ENCODE measurements around the gene RBM39.
"Not testable (repeated sequence)": the region's sequence is repeated elsewhere in the genome, so short reads cannot be mapped to it uniquely, and the experiment has no call there.

The RBM39 gene

GRCh38 chr20:35704514-35705261 lies 37.4 kb downstream of the RBM39 start:
- DNase-seq (ENCODE audit: low spot score), result no peak

GRCh38 chr20:35702824-35703695 lies 39.0 kb downstream of the RBM39 start:
- DNase-seq (ENCODE audit: low spot score), result no peak

- no peak for DNase-seq (ENCODE audit: low spot score)
Measured at GRCh38 chr20:35702051-35702823, 39.8 kb downstream of the RBM39 start.

- DNase-seq (ENCODE audit: low spot score), result no peak
Measured at GRCh38 chr20:35700625-35701148, 41.4 kb downstream of the RBM39 start.

GRCh38 chr20:35699957-35700624 lies 42.0 kb downstream of the RBM39 start:
- DNase-seq (ENCODE audit: low spot score), result no peak

GRCh38 chr20:35699127-35699956 lies 42.7 kb downstream of the RBM39 start, which contains the start of the genes NFS1 and ROMO1:
Gene NFS1 (minus strand): TSS chr20:35699352. CDS start chr20:35699288, 64 bp downstream.
Gene ROMO1 (plus strand): TSS chr20:35699405. CDS start chr20:35699633, 228 bp downstream.
- DNase-seq (ENCODE audit: low spot score), result peak; percentile 80

- DNase-seq (ENCODE audit: low spot score), result no peak
Measured at GRCh38 chr20:35698298-35699126, 43.5 kb downstream of the RBM39 start.

GRCh38 chr20:35697696-35698297 lies 44.3 kb downstream of the RBM39 start:
- DNase-seq (ENCODE audit: low spot score), result no peak

- DNase-seq (ENCODE audit: low spot score), result no peak
Measured at GRCh38 chr20:35695978-35696377, 46.1 kb downstream of the RBM39 start.

GRCh38 chr20:35695245-35695749 lies 46.8 kb downstream of the RBM39 start:
- DNase-seq (ENCODE audit: low spot score), result no peak

- DNase-seq (ENCODE audit: low spot score), result no peak
Measured at GRCh38 chr20:35690265-35690664, 51.8 kb downstream of the RBM39 start.

- not testable (repeated sequence) for DNase-seq (ENCODE audit: low spot score)
Measured at GRCh38 chr20:35686872-35687271, 55.2 kb downstream of the RBM39 start.

GRCh38 chr20:35685368-35685767 lies 56.7 kb downstream of the RBM39 start:
- DNase-seq (ENCODE audit: low spot score), result not testable (repeated sequence)

- no peak for DNase-seq (ENCODE audit: low spot score)
Measured at GRCh38 chr20:35681960-35682359, 60.1 kb downstream of the RBM39 start.

- no peak for DNase-seq (ENCODE audit: low spot score)
Measured at GRCh38 chr20:35680452-35681183, 61.4 kb downstream of the RBM39 start.

- no peak for DNase-seq (ENCODE audit: low spot score)
Measured at GRCh38 chr20:35674921-35675320, 67.1 kb downstream of the RBM39 start.

- no peak for DNase-seq (ENCODE audit: low spot score)
Measured at GRCh38 chr20:35673884-35674283, 68.2 kb downstream of the RBM39 start.

GRCh38 chr20:35669681-35670080 lies 72.4 kb downstream of the RBM39 start:
- no peak for DNase-seq (ENCODE audit: low spot score)
